Measurements from ENCODE around the gene JAK3. TPM values are rescaled to one million over a fixed set of nuclear protein-coding genes. Genes with fewer than 3 reads are reported as not detected.
"Not testable (repeated sequence)": the region's sequence is repeated elsewhere in the genome, so short reads cannot be mapped to it uniquely, and the experiment has no call there.

JAK3 gene
- total RNA-seq, result 100 to 1,000 TPM; 172 to 176 TPM

GRCh38 chr19:17847538-17848366 lies at the start of gene JAK3:
Gene JAK3 (minus strand): TSS chr19:17847982. CDS start chr19:17844417, 3,565 bp downstream.
- H3K27me3 Mint-ChIP-seq, result no peaks in the 10 kb centered on the region
- peaks cover 3% of the 10 kb centered on the region for H3K9me3 Mint-ChIP-seq
- H3K4me1 Mint-ChIP-seq, result peaks cover 69% of the 10 kb centered on the region
- H3K4me3 Mint-ChIP-seq, result peak within 1 kb of the TSS; percentile 92
- peak within 1 kb of the TSS; percentile 97 for H3K27ac Mint-ChIP-seq
- H3K36me3 Mint-ChIP-seq (ENCODE audit: low read depth), result peaks cover 40% of the 10 kb centered on the region
- CTCF ChIA-PET, result interaction anchor here (1.0 to 20.4 kb wide), 4 partner anchors 12 to 86 kb away, joined by 3 to 326 read pairs (median 8); partner anchors contain the start of genes CCDC124 and RPL18A
- POLR2A ChIA-PET, result interaction anchor here (0.6 to 0.7 kb wide), 4 partner anchors 12 to 377 kb away, joined by 3 read pairs; partner anchors contain the start of gene RPL18A
- peak; percentile 89 for DNase-seq

GRCh38 chr19:17893766-17894165 lies 46.0 kb upstream of the JAK3 start:
- Mint-ChIP-seq H3K4me3 (no peak overlapping the region), H3K36me3 (ENCODE audit: low read depth) (no peaks in the 10 kb centered on the region), H3K27ac (no peak overlapping the region), H3K4me1 (no peaks in the 10 kb centered on the region), H3K9me3 (no peaks in the 10 kb centered on the region), H3K27me3 (peaks cover 1% of the 10 kb centered on the region)
- ChIA-PET POLR2A (no interaction called here), CTCF (interaction anchor here (0.6 to 1.0 kb wide), 2 partner anchors 23 to 318 kb away, joined by 3 to 4 read pairs; partner anchors contain the start of gene SLC5A5)
- DNase-seq, result no peak

GRCh38 chr19:17889609-17890214 lies 41.9 kb upstream of the JAK3 start:
- POLR2A ChIA-PET, result no interaction called here

GRCh38 chr19:17888260-17888659 lies 40.5 kb upstream of the JAK3 start:
- ChIA-PET CTCF (no interaction called here), POLR2A (no interaction called here)
- Mint-ChIP-seq H3K27me3 (no peaks in the 10 kb centered on the region), H3K27ac (no peak overlapping the region), H3K9me3 (no peaks in the 10 kb centered on the region), H3K36me3 (ENCODE audit: low read depth) (no peaks in the 10 kb centered on the region), H3K4me1 (no peaks in the 10 kb centered on the region), H3K4me3 (no peak overlapping the region)
- DNase-seq, result no peak

More at GRCh38 chr19:17889609-17890214, 41.9 kb upstream of the JAK3 start:
- Mint-ChIP-seq H3K4me1 (no peaks in the 10 kb centered on the region), H3K4me3 (no peak overlapping the region), H3K27me3 (no peaks in the 10 kb centered on the region), H3K36me3 (ENCODE audit: low read depth) (no peaks in the 10 kb centered on the region), H3K9me3 (no peaks in the 10 kb centered on the region), H3K27ac (no peak overlapping the region)
- CTCF ChIA-PET, result interaction anchor here (1.2 kb wide), 1 partner anchor 208 kb away, joined by 3 read pairs; no protein-coding TSS in a partner anchor
- peak; percentile 40 for DNase-seq

GRCh38 chr19:17887221-17887620 lies 39.4 kb upstream of the JAK3 start:
- H3K4me3 Mint-ChIP-seq; H3K36me3 Mint-ChIP-seq (ENCODE audit: low read depth); H3K27ac Mint-ChIP-seq; H3K9me3 Mint-ChIP-seq; H3K4me1 Mint-ChIP-seq; H3K27me3 Mint-ChIP-seq; DNase-seq; POLR2A ChIA-PET: not testable (repeated sequence)
- CTCF ChIA-PET, result interaction anchor here (0.9 to 1.1 kb wide), 3 partner anchors 16 to 68 kb away, joined by 3 read pairs; partner anchors contain the start of gene SLC5A5

GRCh38 chr19:17886515-17886914 lies 38.7 kb upstream of the JAK3 start:
- Mint-ChIP-seq H3K9me3 (no peaks in the 10 kb centered on the region), H3K4me1 (no peaks in the 10 kb centered on the region), H3K4me3 (no peak overlapping the region), H3K27me3 (no peaks in the 10 kb centered on the region), H3K27ac (no peak overlapping the region), H3K36me3 (ENCODE audit: low read depth) (no peaks in the 10 kb centered on the region)
- no peak for DNase-seq
- CTCF ChIA-PET, result interaction anchor here (0.9 to 1.1 kb wide), 3 partner anchors 15 to 68 kb away, joined by 3 read pairs; partner anchors contain the start of gene SLC5A5
- POLR2A ChIA-PET, result no interaction called here

- Mint-ChIP-seq H3K4me3 (no peak overlapping the region), H3K9me3 (no peaks in the 10 kb centered on the region), H3K36me3 (ENCODE audit: low read depth) (no peaks in the 10 kb centered on the region), H3K27me3 (no peaks in the 10 kb centered on the region), H3K27ac (no peak overlapping the region), H3K4me1 (no peaks in the 10 kb centered on the region)
- ChIA-PET POLR2A (no interaction called here), CTCF (interaction anchor here (0.6 to 1.3 kb wide), 2 partner anchors 24 to 493 kb away, joined by 3 to 4 read pairs; partner anchors contain the start of gene RPL18A)
- no peak for DNase-seq
These were observed 36.0 kb upstream of the JAK3 start for GRCh38 chr19:17883627-17884410.

- Mint-ChIP-seq H3K27me3 (no peaks in the 10 kb centered on the region), H3K27ac (no peak overlapping the region), H3K4me1 (no peaks in the 10 kb centered on the region), H3K4me3 (no peak overlapping the region), H3K9me3 (no peaks in the 10 kb centered on the region), H3K36me3 (ENCODE audit: low read depth) (no peaks in the 10 kb centered on the region)
- no peak for DNase-seq
- CTCF ChIA-PET, result no interaction called here
- POLR2A ChIA-PET, result no interaction called here
These were observed 33.9 kb upstream of the JAK3 start for GRCh38 chr19:17881701-17882100.

GRCh38 chr19:17879466-17879865 lies 31.7 kb upstream of the JAK3 start:
- Mint-ChIP-seq H3K27me3 (peaks cover 3% of the 10 kb centered on the region), H3K27ac (no peak overlapping the region), H3K9me3 (no peaks in the 10 kb centered on the region), H3K4me3 (no peak overlapping the region), H3K4me1 (peaks cover 5% of the 10 kb centered on the region), H3K36me3 (ENCODE audit: low read depth) (no peaks in the 10 kb centered on the region)
- ChIA-PET CTCF (interaction anchor here (0.6 to 1.4 kb wide), 2 partner anchors 53 to 109 kb away, joined by 3 to 4 read pairs; partner anchors contain the start of gene CCDC124), POLR2A (no interaction called here)
- DNase-seq, result no peak

- CTCF ChIA-PET, result interaction anchor here (1.0 kb wide), 1 partner anchor 55 kb away, joined by 4 read pairs; the partner anchor contains the start of gene CCDC124
- POLR2A ChIA-PET, result no interaction called here
- H3K36me3 Mint-ChIP-seq (ENCODE audit: low read depth), result no peaks in the 10 kb centered on the region
- peaks cover 19% of the 10 kb centered on the region for H3K4me1 Mint-ChIP-seq
- no peak overlapping the region for H3K27ac Mint-ChIP-seq
- DNase-seq, result no peak
- H3K9me3 Mint-ChIP-seq, result no peaks in the 10 kb centered on the region
- peaks cover 3% of the 10 kb centered on the region for H3K27me3 Mint-ChIP-seq
- H3K4me3 Mint-ChIP-seq, result no peak overlapping the region
These were observed 29.9 kb upstream of the JAK3 start for GRCh38 chr19:17877696-17878095.

- H3K9me3 Mint-ChIP-seq, result no peaks in the 10 kb centered on the region
- ChIA-PET CTCF (no interaction called here), POLR2A (no interaction called here)
- H3K36me3 Mint-ChIP-seq (ENCODE audit: low read depth), result no peaks in the 10 kb centered on the region
- peaks cover 3% of the 10 kb centered on the region for H3K27me3 Mint-ChIP-seq
- H3K4me1 Mint-ChIP-seq, result peaks cover 29% of the 10 kb centered on the region
- no peak overlapping the region for H3K27ac Mint-ChIP-seq
- no peak for DNase-seq
- H3K4me3 Mint-ChIP-seq, result peak overlapping the region; percentile 49
These were observed 27.0 kb upstream of the JAK3 start for GRCh38 chr19:17874758-17875135.
